Measurements from ENCODE around the gene ZYX. TPM values are rescaled to one million over a fixed set of nuclear protein-coding genes. Genes with fewer than 3 reads are reported as not detected.
A peak's percentile ranks its signal among the peaks of the same experiment; 100 is the strongest.

ZYX gene
- total RNA-seq, 1 donor from 2014 or later: 231 TPM

DNA sequence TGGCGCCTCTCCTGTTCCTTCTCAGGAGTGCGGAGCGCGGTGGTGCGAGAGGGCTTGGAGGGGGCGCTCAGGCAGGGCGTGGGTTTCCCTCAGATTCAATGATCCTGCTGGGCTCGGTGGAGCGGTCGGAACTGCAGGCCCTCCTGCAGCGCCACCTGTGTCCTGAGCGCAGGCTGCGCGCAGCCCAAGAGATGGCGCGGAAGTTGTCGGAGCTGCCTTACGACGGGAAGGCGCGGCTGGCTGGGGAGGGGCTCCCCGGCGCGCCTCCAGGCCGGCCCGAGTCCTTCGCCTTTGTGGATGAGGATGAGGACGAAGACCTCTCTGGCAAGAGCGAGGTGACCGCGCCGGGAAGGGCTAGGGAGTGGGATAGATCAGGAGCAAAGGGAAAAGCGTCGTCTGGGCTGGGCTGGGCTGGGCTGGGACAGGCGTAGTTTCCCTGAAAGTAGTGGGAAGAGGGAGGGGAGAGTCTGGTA is 35.7 kb upstream of the ZYX start:
- intact Hi-C loops (cut with DNase I): no loop called here
- Histone ChIP-seq H3K4me1 (peaks cover 5% of the 10 kb centered on the region), H3K36me3 (no peaks in the 10 kb centered on the region), H3K4me3 (peak overlapping the region; percentile 12), H3K27ac (no peak overlapping the region), H3K27me3 (ENCODE audit: low read depth) (peaks cover 23% of the 10 kb centered on the region), H3K9me3 (no peaks in the 10 kb centered on the region)
- ATAC-seq (peak; percentile 89 to 91), DNase-seq (peak; percentile 75)
- TF ChIP-seq, protein P1, sequence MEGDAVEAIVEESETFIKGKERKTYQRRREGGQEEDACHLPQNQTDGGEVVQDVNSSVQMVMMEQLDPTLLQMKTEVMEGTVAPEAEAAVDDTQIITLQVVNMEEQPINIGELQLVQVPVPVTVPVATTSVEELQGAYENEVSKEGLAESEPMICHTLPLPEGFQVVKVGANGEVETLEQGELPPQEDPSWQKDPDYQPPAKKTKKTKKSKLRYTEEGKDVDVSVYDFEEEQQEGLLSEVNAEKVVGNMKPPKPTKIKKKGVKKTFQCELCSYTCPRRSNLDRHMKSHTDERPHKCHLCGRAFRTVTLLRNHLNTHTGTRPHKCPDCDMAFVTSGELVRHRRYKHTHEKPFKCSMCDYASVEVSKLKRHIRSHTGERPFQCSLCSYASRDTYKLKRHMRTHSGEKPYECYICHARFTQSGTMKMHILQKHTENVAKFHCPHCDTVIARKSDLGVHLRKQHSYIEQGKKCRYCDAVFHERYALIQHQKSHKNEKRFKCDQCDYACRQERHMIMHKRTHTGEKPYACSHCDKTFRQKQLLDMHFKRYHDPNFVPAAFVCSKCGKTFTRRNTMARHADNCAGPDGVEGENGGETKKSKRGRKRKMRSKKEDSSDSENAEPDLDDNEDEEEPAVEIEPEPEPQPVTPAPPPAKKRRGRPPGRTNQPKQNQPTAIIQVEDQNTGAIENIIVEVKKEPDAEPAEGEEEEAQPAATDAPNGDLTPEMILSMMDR (IDR thresholded peaks at IDR 0.05): peak; percentile 54

DNA sequence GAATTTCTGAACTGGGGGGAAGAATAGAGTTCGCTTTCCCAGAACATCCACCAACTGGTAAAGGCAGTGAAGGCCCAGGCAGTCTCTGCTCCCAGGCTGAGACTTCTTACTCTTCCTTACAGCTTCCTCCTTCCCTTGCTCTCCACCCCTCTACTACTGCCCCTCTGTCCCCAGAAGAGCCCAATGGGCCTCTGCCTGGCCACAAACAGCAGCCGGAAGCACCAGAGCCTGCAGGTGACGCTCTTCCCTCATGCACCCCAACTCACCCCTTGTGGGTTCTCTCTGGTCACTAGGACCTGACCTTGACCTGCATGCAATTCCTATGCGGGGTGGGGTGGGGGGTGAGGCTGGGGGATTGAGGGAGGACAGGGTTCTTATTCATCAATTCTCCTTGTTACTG is 35.1 kb upstream of the ZYX start:
- H3K27me3 ChIP-seq (ENCODE audit: low read depth): peaks cover 23% of the 10 kb centered on the region
- no peaks in the 10 kb centered on the region for H3K9me3 ChIP-seq
- no peak overlapping the region for H3K4me3 ChIP-seq
- no peaks in the 10 kb centered on the region for H3K36me3 ChIP-seq
- DNase-seq (no peak), ATAC-seq (peak in 1 of 2 donors; percentile 14)
- intact Hi-C loops (cut with DNase I): no loop called here
- H3K27ac ChIP-seq: no peak overlapping the region
- H3K4me1 ChIP-seq: peaks cover 5% of the 10 kb centered on the region
- TF ChIP-seq, protein P1 (IDR thresholded peaks at IDR 0.05): no peak

DNA sequence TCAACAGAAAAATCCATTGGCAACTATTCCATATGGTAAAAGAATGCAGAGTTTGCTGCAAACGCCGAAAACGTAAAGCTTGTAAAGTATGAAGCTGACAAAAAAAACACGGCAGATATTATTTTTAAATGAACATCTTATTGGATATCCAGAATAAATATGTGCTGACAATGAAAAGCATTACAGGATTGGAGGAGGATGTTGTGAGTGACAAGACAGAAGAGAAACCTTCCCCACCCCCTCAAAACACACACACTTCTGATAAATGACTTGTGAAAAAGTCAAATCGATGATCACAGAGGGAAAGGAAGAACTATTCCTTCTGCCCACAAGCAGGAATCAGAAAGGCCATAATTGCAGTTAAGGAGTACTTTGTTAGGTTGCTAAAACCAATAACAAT is 33.2 kb upstream of the ZYX start:
- no peaks in the 10 kb centered on the region for H3K9me3 ChIP-seq
- H3K36me3 ChIP-seq: no peaks in the 10 kb centered on the region
- H3K27me3 ChIP-seq (ENCODE audit: low read depth): peaks cover 15% of the 10 kb centered on the region
- H3K4me1 ChIP-seq: peaks cover 5% of the 10 kb centered on the region
- ATAC-seq (no peak), DNase-seq (no peak)
- TF ChIP-seq, protein P1 (IDR thresholded peaks at IDR 0.05): no peak
- intact Hi-C loops (cut with DNase I): no loop called here
- no peak overlapping the region for H3K27ac ChIP-seq
- no peak overlapping the region for H3K4me3 ChIP-seq

DNA sequence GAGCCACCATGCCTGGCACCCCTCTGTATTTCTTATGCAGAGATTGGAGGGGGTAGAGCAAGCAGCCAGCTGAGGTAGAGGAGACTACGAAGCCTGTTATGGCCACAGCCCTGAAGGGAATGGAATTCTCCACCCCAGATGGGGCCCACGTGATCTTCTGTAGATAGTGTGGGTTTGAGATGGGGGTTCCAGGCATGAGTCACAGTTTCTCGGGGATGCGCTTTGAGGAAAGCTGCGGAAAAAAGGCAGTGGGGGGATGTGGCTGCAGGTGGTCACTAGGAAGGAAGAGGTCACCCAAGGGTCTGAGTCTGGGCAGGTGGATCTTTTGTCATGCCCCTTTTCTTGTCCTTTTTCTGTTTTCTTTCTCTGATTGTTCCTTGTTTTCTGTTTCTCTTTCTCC is 30.1 kb upstream of the ZYX start:
- TF ChIP-seq, protein P1 (IDR thresholded peaks at IDR 0.05): no peak
- Histone ChIP-seq H3K27me3 (ENCODE audit: low read depth) (no peaks in the 10 kb centered on the region), H3K4me1 (no peaks in the 10 kb centered on the region), H3K36me3 (no peaks in the 10 kb centered on the region), H3K27ac (no peak overlapping the region), H3K9me3 (no peaks in the 10 kb centered on the region), H3K4me3 (no peak overlapping the region)
- intact Hi-C loops (cut with DNase I): no loop called here
- ATAC-seq (no peak), DNase-seq (no peak)

GRCh38 chr7:143351574-143351973 is 29.6 kb upstream of the ZYX start:
- ATAC-seq: no peak
- intact Hi-C loops (cut with DNase I): no loop called here
- TF ChIP-seq, protein P1 (IDR thresholded peaks at IDR 0.05): no peak
- Histone ChIP-seq H3K27me3 (ENCODE audit: low read depth) (no peaks in the 10 kb centered on the region), H3K27ac (no peak overlapping the region), H3K4me3 (no peak overlapping the region), H3K4me1 (no peaks in the 10 kb centered on the region), H3K36me3 (no peaks in the 10 kb centered on the region), H3K9me3 (no peaks in the 10 kb centered on the region)
- DNase-seq: no peak
